Measurements from ENCODE around the gene ALDH1A1.

DNA sequence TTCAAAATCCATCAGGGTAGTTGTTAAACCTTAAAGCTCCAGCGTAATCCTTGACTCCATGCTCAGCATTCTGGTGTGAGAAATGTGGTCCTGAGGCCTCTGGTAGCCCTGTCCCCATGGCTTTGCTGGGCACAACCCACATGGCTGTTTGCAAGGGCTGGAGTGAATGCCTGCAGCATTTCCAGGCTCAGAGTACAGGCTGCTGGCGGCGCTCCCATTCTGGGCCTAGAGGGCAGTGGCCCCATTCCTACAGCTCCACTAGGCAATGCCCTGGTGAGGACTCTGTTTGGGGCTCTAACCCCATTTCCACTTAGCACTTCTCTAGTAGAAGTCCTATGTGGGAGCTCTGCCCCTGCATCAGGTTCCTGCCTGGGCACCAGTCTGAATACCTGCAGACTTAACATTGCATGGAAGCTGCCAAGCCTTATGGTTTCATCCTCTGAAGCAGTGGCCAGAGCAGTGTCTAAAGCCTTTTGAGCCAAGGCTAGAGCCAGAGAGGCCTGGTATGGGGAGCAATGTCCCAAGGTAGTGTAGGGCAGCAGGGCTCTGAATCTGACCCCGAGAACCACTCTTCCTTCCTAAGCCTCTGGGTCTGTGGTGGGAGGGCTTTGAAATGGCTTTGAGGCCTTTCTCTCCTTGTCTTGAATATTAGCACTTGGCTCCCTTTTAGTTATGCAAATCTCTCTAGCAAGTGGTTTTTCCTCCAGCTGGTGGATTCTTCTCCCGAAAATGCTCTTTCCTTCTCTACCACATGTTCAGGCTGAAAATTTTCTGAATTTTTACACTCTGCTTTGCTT lies 5.8 kb upstream of the ALDH1A1 start:
- TF ChIP-seq EZH2 (IDR thresholded peaks at IDR 0.05) (no peak), POLR2AphosphoS5 (IDR thresholded peaks at IDR 0.05; ENCODE audit: borderline replicate concordance, low read depth, low read length) (no peak)

Measured in SK-N-MC (cell line).